ENCODE measurements around the gene XPO6.

XPO6 gene

DNA sequence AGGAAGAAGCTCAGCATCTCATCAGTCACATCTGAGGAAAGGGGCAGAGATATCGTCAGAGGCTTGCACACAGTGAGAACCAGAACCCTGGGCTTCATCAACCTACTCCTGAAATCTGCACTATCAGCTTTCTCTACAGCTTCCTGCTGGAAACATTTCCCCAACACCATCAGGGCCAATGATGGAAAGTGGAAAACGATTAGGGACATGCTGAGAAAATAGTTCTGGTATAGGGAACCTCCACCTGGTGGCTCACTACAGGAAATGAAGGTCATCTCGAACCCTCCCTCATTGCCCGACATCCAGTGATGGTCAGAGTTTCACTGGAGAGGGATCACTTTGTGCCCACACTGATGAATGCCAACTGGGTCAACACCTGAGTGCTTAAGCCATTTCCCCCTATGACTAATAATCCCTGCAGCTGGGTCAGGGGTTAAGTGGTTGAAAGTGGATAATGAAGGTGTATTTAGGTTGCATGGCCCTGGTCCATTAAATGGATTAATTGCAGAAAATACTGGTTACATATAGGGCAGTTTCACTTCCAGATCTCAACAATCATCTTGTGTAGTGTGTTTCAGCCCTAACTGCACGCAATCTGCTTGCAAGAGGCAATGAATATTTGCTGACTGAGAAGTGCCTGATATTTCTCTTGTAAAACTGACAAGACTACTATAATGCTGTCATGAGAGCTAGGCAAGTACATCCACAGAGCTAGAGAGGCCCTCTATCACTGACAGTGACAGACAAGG is 105.1 kb downstream of the XPO6 start:
- H3K27me3 ChIP-seq (replicated peaks; ENCODE audit: control insufficient read depth, insufficient read depth, low read length): no peaks in the 10 kb centered on the region
- no peak for DNase-seq (ENCODE audit: low read depth)
- no peaks in the 10 kb centered on the region for H3K9me3 ChIP-seq (ENCODE audit: control insufficient read depth, low read length)
- H3K36me3 ChIP-seq (ENCODE audit: control insufficient read depth, insufficient read depth, low read length, severe bottlenecking): peaks cover 97% of the 10 kb centered on the region
- no peak overlapping the region for H3K9ac ChIP-seq (ENCODE audit: low read length)
- H3K4me1 ChIP-seq (ENCODE audit: control insufficient read depth, insufficient read depth, low read length): no peaks in the 10 kb centered on the region
- H3K4me3 ChIP-seq (ENCODE audit: low read length): no peak overlapping the region

DNA sequence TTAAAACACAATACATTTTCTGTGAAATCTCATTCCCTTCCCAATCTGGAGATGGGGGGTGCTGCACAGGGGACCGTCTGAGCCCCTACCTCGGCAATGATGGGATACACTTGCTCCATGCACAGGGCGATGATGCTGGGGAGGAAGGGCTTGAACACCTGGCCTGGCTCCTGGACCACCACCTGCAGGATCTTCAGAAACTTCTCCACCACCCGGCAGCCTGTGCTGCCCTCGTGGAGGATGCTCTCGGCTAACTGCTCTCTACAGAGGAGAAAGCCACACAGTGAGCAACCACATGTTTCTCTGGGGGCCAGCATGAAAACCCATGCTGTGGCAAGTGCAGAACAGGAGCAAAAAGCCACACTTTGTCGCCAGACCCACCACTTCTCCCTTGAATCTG is 105.8 kb downstream of the XPO6 start:
- Histone ChIP-seq H3K36me3 (ENCODE audit: control insufficient read depth, insufficient read depth, low read length, severe bottlenecking) (peaks cover 97% of the 10 kb centered on the region), H3K4me3 (ENCODE audit: low read length) (no peak overlapping the region), H3K27me3 (replicated peaks; ENCODE audit: control insufficient read depth, insufficient read depth, low read length) (no peaks in the 10 kb centered on the region), H3K9ac (ENCODE audit: low read length) (no peak overlapping the region), H3K4me1 (ENCODE audit: control insufficient read depth, insufficient read depth, low read length) (no peaks in the 10 kb centered on the region), H3K9me3 (ENCODE audit: control insufficient read depth, low read length) (no peaks in the 10 kb centered on the region)
- no peak for DNase-seq (ENCODE audit: low read depth)

DNA sequence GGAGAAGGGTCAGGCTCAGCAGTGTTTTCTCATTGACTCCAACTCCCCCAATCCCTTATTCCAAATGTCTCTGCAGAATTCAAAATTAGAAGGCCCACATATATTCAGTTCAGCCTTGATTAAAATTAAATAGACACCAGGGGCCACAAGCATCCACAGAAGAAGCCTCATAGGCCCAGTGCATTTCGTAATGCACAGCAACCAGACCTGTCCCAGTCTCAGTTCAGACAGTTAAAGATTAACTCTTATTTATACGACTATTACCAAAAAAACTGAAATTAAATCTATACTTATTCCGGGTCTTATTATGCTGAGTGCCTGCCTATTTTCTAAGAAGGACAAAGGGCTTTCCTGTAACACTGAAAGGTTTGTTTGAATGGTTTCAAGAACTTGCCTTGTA is 106.5 kb downstream of the XPO6 start:
- no peaks in the 10 kb centered on the region for H3K4me1 ChIP-seq (ENCODE audit: control insufficient read depth, insufficient read depth, low read length)
- DNase-seq (ENCODE audit: low read depth): no peak
- peaks cover 97% of the 10 kb centered on the region for H3K36me3 ChIP-seq (ENCODE audit: control insufficient read depth, insufficient read depth, low read length, severe bottlenecking)
- no peaks in the 10 kb centered on the region for H3K27me3 ChIP-seq (replicated peaks; ENCODE audit: control insufficient read depth, insufficient read depth, low read length)
- no peaks in the 10 kb centered on the region for H3K9me3 ChIP-seq (ENCODE audit: control insufficient read depth, low read length)
- no peak overlapping the region for H3K4me3 ChIP-seq (ENCODE audit: low read length)
- no peak overlapping the region for H3K9ac ChIP-seq (ENCODE audit: low read length)

DNA sequence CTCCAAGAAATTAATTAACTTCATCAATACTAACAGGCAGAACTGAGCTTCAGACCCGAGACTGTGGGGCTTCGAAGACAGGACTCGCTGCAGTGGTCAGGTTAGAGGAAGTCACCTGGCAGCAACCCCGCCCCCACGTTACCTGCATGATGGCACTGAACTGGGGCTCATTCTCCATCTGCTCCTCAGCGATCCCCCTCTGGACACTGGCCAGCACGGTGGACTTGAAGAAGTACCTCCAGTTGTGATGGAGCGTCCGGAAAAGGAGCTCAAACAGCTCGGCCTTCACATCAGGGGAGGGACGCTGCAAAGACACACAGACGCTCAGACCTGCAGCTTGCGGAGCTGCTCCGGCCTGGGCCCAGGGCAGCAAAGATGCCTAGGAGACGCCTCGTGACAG is 107.4 kb downstream of the XPO6 start:
- Histone ChIP-seq H3K4me1 (ENCODE audit: control insufficient read depth, insufficient read depth, low read length) (no peaks in the 10 kb centered on the region), H3K9ac (ENCODE audit: low read length) (no peak overlapping the region), H3K36me3 (ENCODE audit: control insufficient read depth, insufficient read depth, low read length, severe bottlenecking) (peaks cover 96% of the 10 kb centered on the region), H3K4me3 (ENCODE audit: low read length) (no peak overlapping the region), H3K27me3 (replicated peaks; ENCODE audit: control insufficient read depth, insufficient read depth, low read length) (no peaks in the 10 kb centered on the region), H3K9me3 (ENCODE audit: control insufficient read depth, low read length) (no peaks in the 10 kb centered on the region)
- DNase-seq (ENCODE audit: low read depth): no peak

DNA sequence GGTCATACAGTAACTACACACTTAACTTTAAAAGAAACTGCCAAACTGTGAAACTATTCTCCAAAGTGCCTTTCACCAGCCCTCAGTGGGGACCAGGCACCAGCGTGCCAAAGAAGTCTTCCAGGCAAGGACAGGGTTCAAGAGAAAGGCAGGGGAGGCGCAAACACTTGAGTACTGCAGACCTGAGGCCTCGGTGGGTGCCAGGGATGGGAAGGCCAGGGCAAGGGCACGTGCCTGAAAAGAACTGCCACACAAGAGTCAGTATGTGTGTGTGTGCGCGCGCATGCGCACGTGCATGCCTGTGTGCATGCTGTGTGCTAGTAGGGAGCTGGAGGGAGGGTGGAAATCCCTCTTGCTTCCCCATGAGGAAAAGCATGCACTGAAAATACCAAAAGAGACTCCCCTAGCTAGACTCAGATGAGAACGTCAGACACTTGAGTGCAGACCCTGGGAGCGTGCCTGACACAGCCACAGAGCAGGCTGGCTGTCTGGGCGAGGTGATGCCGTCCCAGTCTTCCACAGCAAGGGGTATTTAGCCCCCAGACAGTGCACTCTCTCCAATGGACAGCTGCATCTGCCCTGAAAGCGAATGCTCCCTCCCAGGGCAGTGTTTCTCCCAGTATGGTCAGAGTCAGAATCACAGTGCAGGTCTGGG is 108.1 kb downstream of the XPO6 start:
- Histone ChIP-seq H3K4me3 (ENCODE audit: low read length) (no peak overlapping the region), H3K36me3 (ENCODE audit: control insufficient read depth, insufficient read depth, low read length, severe bottlenecking) (peaks cover 97% of the 10 kb centered on the region), H3K27me3 (replicated peaks; ENCODE audit: control insufficient read depth, insufficient read depth, low read length) (no peaks in the 10 kb centered on the region), H3K9ac (ENCODE audit: low read length) (no peak overlapping the region), H3K9me3 (ENCODE audit: control insufficient read depth, low read length) (no peaks in the 10 kb centered on the region), H3K4me1 (ENCODE audit: control insufficient read depth, insufficient read depth, low read length) (peaks cover 4% of the 10 kb centered on the region)
- no peak for DNase-seq (ENCODE audit: low read depth)

DNA sequence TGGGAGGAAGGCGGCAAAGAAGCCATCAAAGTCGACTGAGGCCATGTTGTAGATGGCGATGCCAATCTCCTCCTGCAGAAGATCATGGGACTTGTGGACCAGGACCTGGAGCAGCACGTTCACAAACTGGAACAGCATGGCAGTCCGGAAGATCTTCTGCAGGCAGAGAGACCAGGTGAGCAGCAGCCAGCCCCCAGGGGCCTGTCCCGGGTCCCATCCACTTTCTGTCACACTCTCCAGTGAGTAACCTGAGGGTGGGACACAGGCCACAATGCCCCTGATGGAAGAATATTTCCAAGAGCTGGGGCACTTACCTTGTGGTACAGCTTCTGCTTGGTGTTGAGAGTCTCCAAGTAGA is 110.3 kb downstream of the XPO6 start:
- peaks cover 94% of the 10 kb centered on the region for H3K36me3 ChIP-seq (ENCODE audit: control insufficient read depth, insufficient read depth, low read length, severe bottlenecking)
- no peak overlapping the region for H3K9ac ChIP-seq (ENCODE audit: low read length)

DNA sequence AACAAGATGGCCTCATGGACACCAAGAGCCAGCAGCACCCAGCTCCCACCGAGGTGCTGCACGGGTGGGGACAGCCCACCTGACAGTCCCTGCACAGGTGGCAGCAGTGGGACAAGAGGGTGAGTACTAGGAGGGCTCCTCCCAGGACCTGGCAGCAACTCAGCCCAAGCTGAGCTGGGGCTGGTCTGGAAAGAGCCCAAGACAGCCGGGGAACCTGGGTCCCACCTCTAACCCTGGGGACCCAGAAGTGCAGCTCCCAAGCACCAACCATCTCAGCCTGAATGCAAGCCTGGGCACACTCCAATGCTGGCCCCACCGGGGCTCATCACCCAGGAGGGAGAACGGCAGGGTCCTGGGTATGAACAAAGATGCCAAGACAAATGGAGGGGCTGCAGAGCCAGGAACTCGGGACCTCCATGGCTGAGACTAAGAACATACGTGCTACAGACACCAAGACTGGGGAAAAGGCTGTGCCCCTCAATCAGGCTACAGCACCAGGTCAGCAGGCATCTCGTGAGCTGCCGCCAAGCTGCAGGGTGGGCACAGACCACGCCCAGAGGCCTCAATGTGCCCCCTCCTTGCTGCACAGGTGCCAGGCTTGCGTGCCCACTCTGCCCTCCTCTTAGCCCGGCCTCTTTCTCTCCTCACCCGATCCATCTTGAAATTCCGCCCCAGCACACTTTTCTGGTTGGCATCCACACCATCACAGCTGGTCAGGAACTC is 110.8 kb downstream of the XPO6 start:
- no peak overlapping the region for H3K4me3 ChIP-seq (ENCODE audit: low read length)
- peaks cover 6% of the 10 kb centered on the region for H3K4me1 ChIP-seq (ENCODE audit: control insufficient read depth, insufficient read depth, low read length)
- H3K36me3 ChIP-seq (ENCODE audit: control insufficient read depth, insufficient read depth, low read length, severe bottlenecking): peaks cover 89% of the 10 kb centered on the region

More for the DNA sequence above, 110.3 kb downstream of the XPO6 start:
- Histone ChIP-seq H3K27me3 (replicated peaks; ENCODE audit: control insufficient read depth, insufficient read depth, low read length) (no peaks in the 10 kb centered on the region), H3K4me1 (ENCODE audit: control insufficient read depth, insufficient read depth, low read length) (peaks cover 6% of the 10 kb centered on the region), H3K4me3 (ENCODE audit: low read length) (no peak overlapping the region), H3K9me3 (ENCODE audit: control insufficient read depth, low read length) (no peaks in the 10 kb centered on the region)
- DNase-seq (ENCODE audit: low read depth): no peak

DNA sequence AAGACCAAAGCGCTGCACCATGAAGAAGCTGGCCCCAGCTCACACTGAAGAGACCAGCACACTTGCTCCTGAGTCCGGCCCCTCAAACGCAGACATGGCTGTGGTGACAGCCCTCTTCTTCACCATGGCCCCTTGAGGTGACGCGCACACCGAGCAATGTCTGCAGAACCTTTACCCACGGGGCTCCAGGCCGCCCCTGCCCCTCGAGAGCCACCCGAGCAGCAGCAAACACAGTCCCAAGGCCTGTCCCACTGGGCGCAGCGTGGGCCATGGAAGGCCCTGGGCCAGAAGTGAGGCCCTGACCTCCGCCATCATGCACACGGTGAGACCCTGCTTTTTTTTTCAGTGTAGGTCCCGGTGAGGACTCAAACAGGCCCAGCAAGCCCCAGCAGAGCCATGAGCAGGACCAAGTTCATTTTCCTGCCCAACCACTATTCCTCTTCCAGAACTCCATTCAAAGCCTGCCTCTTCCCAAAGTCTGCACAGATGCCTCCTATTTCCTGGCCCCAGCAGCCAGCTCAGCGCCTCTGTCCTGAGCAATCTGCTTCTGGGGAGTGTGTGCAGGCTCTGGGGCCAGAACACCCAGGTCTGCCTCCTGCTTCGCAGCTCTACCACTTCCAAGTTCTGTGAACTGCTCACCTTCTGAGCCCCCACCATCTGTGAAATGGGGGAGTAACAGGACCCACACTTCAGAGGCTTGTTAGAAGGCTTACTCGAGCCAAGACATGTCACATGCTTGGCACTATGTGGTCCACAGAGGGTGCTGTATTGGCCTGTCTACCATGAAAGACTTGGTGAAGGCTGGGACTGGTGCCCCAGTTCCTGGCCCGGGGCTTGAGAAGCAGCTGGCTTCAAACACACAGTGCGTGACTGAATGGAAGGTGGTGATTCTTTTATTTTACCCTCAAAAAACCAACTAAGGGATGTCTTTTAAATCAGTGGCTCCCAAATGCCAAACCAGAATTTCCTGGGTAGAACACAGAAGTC is 112.5 kb downstream of the XPO6 start:
- H3K9ac ChIP-seq (ENCODE audit: low read length): no peak overlapping the region
- peaks cover 71% of the 10 kb centered on the region for H3K36me3 ChIP-seq (ENCODE audit: control insufficient read depth, insufficient read depth, low read length, severe bottlenecking)
- no peak overlapping the region for H3K4me3 ChIP-seq (ENCODE audit: low read length)
- DNase-seq (ENCODE audit: low read depth): no peak
- H3K4me1 ChIP-seq (ENCODE audit: control insufficient read depth, insufficient read depth, low read length): peaks cover 6% of the 10 kb centered on the region
- no peaks in the 10 kb centered on the region for H3K27me3 ChIP-seq (replicated peaks; ENCODE audit: control insufficient read depth, insufficient read depth, low read length)
- no peaks in the 10 kb centered on the region for H3K9me3 ChIP-seq (ENCODE audit: control insufficient read depth, low read length)

More for the DNA sequence above, 110.8 kb downstream of the XPO6 start:
- no peaks in the 10 kb centered on the region for H3K9me3 ChIP-seq (ENCODE audit: control insufficient read depth, low read length)
- H3K27me3 ChIP-seq (replicated peaks; ENCODE audit: control insufficient read depth, insufficient read depth, low read length): no peaks in the 10 kb centered on the region
- H3K9ac ChIP-seq (ENCODE audit: low read length): no peak overlapping the region
- no peak for DNase-seq (ENCODE audit: low read depth)

DNA sequence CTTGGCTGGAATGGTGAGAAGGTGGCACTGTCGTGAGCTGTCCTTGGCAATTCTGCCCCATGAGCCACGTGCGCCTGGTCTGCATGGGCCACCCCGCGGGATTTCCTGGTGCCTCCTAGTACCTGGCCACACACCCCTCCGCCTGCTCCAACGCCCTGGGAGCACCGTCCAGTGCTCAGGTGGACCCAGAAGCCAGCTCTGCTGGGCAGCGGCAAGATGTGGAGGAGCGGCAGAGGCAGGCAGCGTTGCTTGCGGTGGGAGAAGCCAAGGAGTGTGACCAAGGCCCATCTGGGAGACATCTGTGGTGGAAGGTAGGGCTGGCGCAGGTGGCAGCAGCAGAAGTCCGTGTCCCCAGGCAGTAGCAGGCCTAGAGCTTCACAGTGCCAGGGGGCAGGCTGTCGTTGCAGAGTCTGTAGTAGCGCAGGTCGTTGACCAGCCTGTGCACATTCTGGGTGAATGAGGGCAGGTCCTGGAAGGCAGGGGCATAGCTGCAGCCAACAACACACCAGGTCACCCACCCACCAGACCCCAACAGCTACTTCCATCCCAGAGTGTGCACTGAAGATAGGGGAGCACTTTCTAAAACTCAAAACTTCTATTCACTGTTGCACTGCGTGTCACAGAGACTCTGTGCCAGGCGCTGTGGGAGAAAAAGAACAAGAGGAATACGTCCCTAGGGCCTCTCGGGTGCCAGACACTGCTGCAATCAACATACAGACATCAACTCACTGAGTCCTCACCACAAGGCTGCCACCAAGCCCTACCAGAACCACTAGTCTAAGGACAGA is 113.4 kb downstream of the XPO6 start:
- Histone ChIP-seq H3K9me3 (ENCODE audit: control insufficient read depth, low read length) (no peaks in the 10 kb centered on the region), H3K9ac (ENCODE audit: low read length) (no peak overlapping the region), H3K4me3 (ENCODE audit: low read length) (no peak overlapping the region), H3K4me1 (ENCODE audit: control insufficient read depth, insufficient read depth, low read length) (peaks cover 6% of the 10 kb centered on the region), H3K27me3 (replicated peaks; ENCODE audit: control insufficient read depth, insufficient read depth, low read length) (no peaks in the 10 kb centered on the region), H3K36me3 (ENCODE audit: control insufficient read depth, insufficient read depth, low read length, severe bottlenecking) (peaks cover 66% of the 10 kb centered on the region)
- no peak for DNase-seq (ENCODE audit: low read depth)

Measured in adipocyte (in vitro differentiated cells).